Hepatocyte (in vitro differentiated cells): ENCODE data around the gene CEP78.

Experiments
- CTCF ChIP-seq: fragments of 200-600 bp; sonication (generic); IDR thresholded peaks from 2 replicates; pipeline ENCODE4 v1.5.1; 2016; ENCODE audit warnings: antibody characterized with exemption, mild to moderate bottlenecking; ENCODE audit not compliant: poor library complexity
- EZH2 ChIP-seq: fragments of 200-600 bp; sonication (generic); IDR thresholded peaks from 2 replicates; pipeline ENCODE4 v1.6.1; 2016; ENCODE audit warnings: antibody characterized with exemption, mild to moderate bottlenecking, borderline replicate concordance
- EZH2phosphoT487 ChIP-seq: fragments of 200-600 bp; sonication (generic); IDR thresholded peaks from one replicate; pipeline ENCODE4 v1.6.1; 2018; ENCODE audit warnings: antibody characterized with exemption, mild to moderate bottlenecking, low read depth, moderate library complexity; ENCODE audit not compliant: unreplicated experiment, severe bottlenecking

- TF ChIP-seq EZH2 (no peak), CTCF (no peak), EZH2phosphoT487 (no peak)
These were observed 80.5 kb downstream of the CEP78 start for GRCh38 chr9:78316166-78316892.
